ENCODE results near the gene NFKB2. TPM values are rescaled to one million over a fixed set of nuclear protein-coding genes. Genes with fewer than 3 reads are reported as not detected.
A peak's percentile ranks its signal among the peaks of the same experiment; 100 is the strongest.

NFKB2 gene
- total RNA-seq, 3 donors from 2014 or later, result 300 to 365 (median 302) TPM

GRCh38 chr10:102400076-102400475 is 4.6 kb downstream of the NFKB2 start:
- ATAC-seq, result no peak
- Mint-ChIP-seq H3K36me3 (ENCODE audit: insufficient read depth) (peaks cover 31% of the 10 kb centered on the region), H3K4me3 (peak overlapping the region; percentile 97), H3K27me3 (ENCODE audit: low read depth) (no peaks in the 10 kb centered on the region), H3K9me3 (no peaks in the 10 kb centered on the region), H3K4me1 (ENCODE audit: low read depth) (peaks cover 35% of the 10 kb centered on the region)
- DNase-seq, result no peak

GRCh38 chr10:102400598-102401341 is 5.3 kb downstream of the NFKB2 start:
- DNase-seq, result no peak
- no peaks in the 10 kb centered on the region for H3K27me3 Mint-ChIP-seq (ENCODE audit: low read depth)
- H3K36me3 Mint-ChIP-seq (ENCODE audit: insufficient read depth), result peaks cover 31% of the 10 kb centered on the region
- H3K4me1 Mint-ChIP-seq (ENCODE audit: low read depth), result peaks cover 35% of the 10 kb centered on the region
- ATAC-seq, result no peak
- H3K9me3 Mint-ChIP-seq, result no peaks in the 10 kb centered on the region
- H3K4me3 Mint-ChIP-seq, result no peak overlapping the region

- Mint-ChIP-seq H3K4me3 (no peak overlapping the region), H3K27me3 (ENCODE audit: low read depth) (no peaks in the 10 kb centered on the region), H3K36me3 (ENCODE audit: insufficient read depth) (peaks cover 29% of the 10 kb centered on the region), H3K4me1 (ENCODE audit: low read depth) (peaks cover 33% of the 10 kb centered on the region), H3K9me3 (no peaks in the 10 kb centered on the region)
- no peak for ATAC-seq
- no peak for DNase-seq
Observed at GRCh38 chr10:102401342-102401654, 5.8 kb downstream of the NFKB2 start.

GRCh38 chr10:102401735-102402511 is 6.4 kb downstream of the NFKB2 start:
- H3K9me3 Mint-ChIP-seq, result no peaks in the 10 kb centered on the region
- H3K4me1 Mint-ChIP-seq (ENCODE audit: low read depth), result peaks cover 26% of the 10 kb centered on the region
- H3K36me3 Mint-ChIP-seq (ENCODE audit: insufficient read depth), result peaks cover 22% of the 10 kb centered on the region
- no peaks in the 10 kb centered on the region for H3K27me3 Mint-ChIP-seq (ENCODE audit: low read depth)
- H3K4me3 Mint-ChIP-seq, result no peak overlapping the region
- no peak for ATAC-seq
- no peak for DNase-seq

GRCh38 chr10:102402512-102402896 is 7.0 kb downstream of the NFKB2 start:
- no peak for ATAC-seq
- peaks cover 24% of the 10 kb centered on the region for H3K4me1 Mint-ChIP-seq (ENCODE audit: low read depth)
- H3K4me3 Mint-ChIP-seq, result no peak overlapping the region
- no peaks in the 10 kb centered on the region for H3K9me3 Mint-ChIP-seq
- no peak for DNase-seq
- H3K27me3 Mint-ChIP-seq (ENCODE audit: low read depth), result no peaks in the 10 kb centered on the region
- H3K36me3 Mint-ChIP-seq (ENCODE audit: insufficient read depth), result peaks cover 20% of the 10 kb centered on the region

- H3K9me3 Mint-ChIP-seq, result no peaks in the 10 kb centered on the region
- no peak overlapping the region for H3K4me3 Mint-ChIP-seq
- DNase-seq (no peak), ATAC-seq (no peak)
- H3K4me1 Mint-ChIP-seq (ENCODE audit: low read depth), result peaks cover 19% of the 10 kb centered on the region
- H3K27me3 Mint-ChIP-seq (ENCODE audit: low read depth), result peaks cover under 1% of the 10 kb centered on the region
- peaks cover 14% of the 10 kb centered on the region for H3K36me3 Mint-ChIP-seq (ENCODE audit: insufficient read depth)
Observed at GRCh38 chr10:102403115-102403514, 7.6 kb downstream of the NFKB2 start.

GRCh38 chr10:102404361-102405107 is 9.0 kb downstream of the NFKB2 start:
- DNase-seq (no peak), ATAC-seq (no peak)
- H3K9me3 Mint-ChIP-seq, result no peaks in the 10 kb centered on the region
- H3K36me3 Mint-ChIP-seq (ENCODE audit: insufficient read depth), result peaks cover 8% of the 10 kb centered on the region
- peaks cover 5% of the 10 kb centered on the region for H3K27me3 Mint-ChIP-seq (ENCODE audit: low read depth)
- H3K4me3 Mint-ChIP-seq, result no peak overlapping the region
- H3K4me1 Mint-ChIP-seq (ENCODE audit: low read depth), result peaks cover 17% of the 10 kb centered on the region

- no peak for DNase-seq
- ATAC-seq, result no peak
- peaks cover 11% of the 10 kb centered on the region for H3K27me3 Mint-ChIP-seq (ENCODE audit: low read depth)
- H3K9me3 Mint-ChIP-seq, result no peaks in the 10 kb centered on the region
- no peak overlapping the region for H3K4me3 Mint-ChIP-seq
- peaks cover 19% of the 10 kb centered on the region for H3K4me1 Mint-ChIP-seq (ENCODE audit: low read depth)
- peaks cover 5% of the 10 kb centered on the region for H3K36me3 Mint-ChIP-seq (ENCODE audit: insufficient read depth)
Observed at GRCh38 chr10:102405108-102405571, 9.6 kb downstream of the NFKB2 start.

- peaks cover 12% of the 10 kb centered on the region for H3K27me3 Mint-ChIP-seq (ENCODE audit: low read depth)
- ATAC-seq, result no peak
- H3K36me3 Mint-ChIP-seq (ENCODE audit: insufficient read depth), result peaks cover 3% of the 10 kb centered on the region
- no peak for DNase-seq
- no peak overlapping the region for H3K4me3 Mint-ChIP-seq
- H3K9me3 Mint-ChIP-seq, result no peaks in the 10 kb centered on the region
- peaks cover 15% of the 10 kb centered on the region for H3K4me1 Mint-ChIP-seq (ENCODE audit: low read depth)
Observed at GRCh38 chr10:102405632-102406031, 10.1 kb downstream of the NFKB2 start.

- Mint-ChIP-seq H3K36me3 (ENCODE audit: insufficient read depth) (peaks cover 3% of the 10 kb centered on the region), H3K9me3 (no peaks in the 10 kb centered on the region), H3K27me3 (ENCODE audit: low read depth) (peaks cover 23% of the 10 kb centered on the region), H3K4me1 (ENCODE audit: low read depth) (peaks cover 24% of the 10 kb centered on the region), H3K4me3 (no peak overlapping the region)
- ATAC-seq, result no peak
- no peak for DNase-seq
Observed at GRCh38 chr10:102406815-102407214, 11.3 kb downstream of the NFKB2 start.

GRCh38 chr10:102407425-102408130 is 12.1 kb downstream of the NFKB2 start:
- ATAC-seq (no peak), DNase-seq (no peak)
- H3K9me3 Mint-ChIP-seq, result no peaks in the 10 kb centered on the region
- H3K4me3 Mint-ChIP-seq, result peak overlapping the region; percentile 50
- peaks cover 24% of the 10 kb centered on the region for H3K4me1 Mint-ChIP-seq (ENCODE audit: low read depth)
- H3K27me3 Mint-ChIP-seq (ENCODE audit: low read depth), result peaks cover 26% of the 10 kb centered on the region
- peaks cover under 1% of the 10 kb centered on the region for H3K36me3 Mint-ChIP-seq (ENCODE audit: insufficient read depth)

- DNase-seq (no peak), ATAC-seq (no peak)
- Mint-ChIP-seq H3K4me3 (peak overlapping the region; percentile 50), H3K9me3 (no peaks in the 10 kb centered on the region), H3K27me3 (ENCODE audit: low read depth) (peaks cover 27% of the 10 kb centered on the region), H3K36me3 (ENCODE audit: insufficient read depth) (no peaks in the 10 kb centered on the region), H3K4me1 (ENCODE audit: low read depth) (peaks cover 28% of the 10 kb centered on the region)
Observed at GRCh38 chr10:102408131-102408727, 12.7 kb downstream of the NFKB2 start.

- H3K4me1 Mint-ChIP-seq (ENCODE audit: low read depth), result peaks cover 29% of the 10 kb centered on the region
Observed at GRCh38 chr10:102408728-102409603, 13.5 kb downstream of the NFKB2 start.

More at GRCh38 chr10:102408728-102409603, 13.5 kb downstream of the NFKB2 start:
- Mint-ChIP-seq H3K9me3 (no peaks in the 10 kb centered on the region), H3K4me3 (peak overlapping the region; percentile 70), H3K36me3 (ENCODE audit: insufficient read depth) (no peaks in the 10 kb centered on the region), H3K27me3 (ENCODE audit: low read depth) (peaks cover 27% of the 10 kb centered on the region)
- DNase-seq (peak; percentile 79), ATAC-seq (peak; percentile 74 to 77)
